SIG-M5 treated with dmso at 0.1 percent for 504 hours (cell line): Measurements from ENCODE around the gene TFPT.

Experiments
- DNase-seq: peaks from one replicate; lab custom pipeline; 2025; ENCODE audit not compliant: unreplicated experiment; lab: John Stamatoyannopoulos, UW

Gene TFPT, protein sequence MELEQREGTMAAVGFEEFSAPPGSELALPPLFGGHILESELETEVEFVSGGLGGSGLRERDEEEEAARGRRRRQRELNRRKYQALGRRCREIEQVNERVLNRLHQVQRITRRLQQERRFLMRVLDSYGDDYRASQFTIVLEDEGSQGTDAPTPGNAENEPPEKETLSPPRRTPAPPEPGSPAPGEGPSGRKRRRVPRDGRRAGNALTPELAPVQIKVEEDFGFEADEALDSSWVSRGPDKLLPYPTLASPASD

DNA sequence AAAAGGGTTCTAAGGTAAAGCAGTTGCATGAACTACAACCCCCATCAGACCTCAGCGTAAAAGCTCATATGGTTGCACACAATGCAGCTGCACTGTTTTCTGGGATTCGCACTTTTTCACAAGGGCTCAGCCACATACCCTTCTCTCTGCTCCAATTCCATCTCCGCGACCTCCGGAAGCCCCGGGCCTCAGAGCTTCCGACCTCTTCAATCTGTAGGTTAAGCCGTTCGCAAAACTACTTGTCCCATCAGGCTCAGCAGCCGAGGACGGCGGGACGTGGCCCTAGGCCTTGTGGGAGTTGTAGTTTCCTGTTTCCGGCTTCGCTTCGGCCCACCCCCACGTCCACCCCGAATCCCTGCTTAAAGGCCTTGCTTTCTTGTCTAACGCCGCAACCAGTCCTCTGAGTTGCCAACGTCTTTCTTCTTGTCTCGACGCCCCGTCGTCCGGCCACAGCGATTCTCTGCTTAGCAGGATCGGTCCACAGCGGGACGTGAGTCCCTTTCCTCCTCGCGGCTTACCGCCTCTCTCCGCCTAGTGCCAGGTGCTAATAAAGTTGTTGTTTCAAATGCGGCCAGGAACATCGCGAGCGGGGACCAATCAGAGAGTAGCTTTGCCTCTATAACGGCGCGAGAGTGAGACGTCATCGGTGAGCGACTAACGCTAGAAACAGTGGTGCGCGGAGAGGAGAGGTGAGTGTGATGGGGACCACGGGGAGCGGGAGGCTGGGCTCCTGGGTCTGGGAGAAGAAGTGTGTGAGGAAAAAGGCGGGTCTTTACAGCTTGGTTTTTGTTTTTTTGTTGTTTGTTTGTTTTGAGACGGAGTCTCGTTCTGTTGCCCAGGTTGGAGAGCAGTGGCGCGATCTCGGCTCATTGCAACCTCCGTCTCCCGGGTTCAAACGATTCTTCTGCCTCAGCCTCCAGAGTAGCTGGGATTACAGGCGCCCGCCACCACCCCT, at the start of gene TFPT, which contains the start of gene PRPF31:
TSS of gene TFPT (minus strand) at position 549 of the 955 bp plus-strand sequence. CDS start at position 161, 388 bp downstream.
TSS of gene PRPF31 (plus strand) at position 646 of the 955 bp plus-strand sequence. CDS start 2,525 bp downstream, outside the sequence.
- DNase-seq = peak; percentile 97

DNA sequence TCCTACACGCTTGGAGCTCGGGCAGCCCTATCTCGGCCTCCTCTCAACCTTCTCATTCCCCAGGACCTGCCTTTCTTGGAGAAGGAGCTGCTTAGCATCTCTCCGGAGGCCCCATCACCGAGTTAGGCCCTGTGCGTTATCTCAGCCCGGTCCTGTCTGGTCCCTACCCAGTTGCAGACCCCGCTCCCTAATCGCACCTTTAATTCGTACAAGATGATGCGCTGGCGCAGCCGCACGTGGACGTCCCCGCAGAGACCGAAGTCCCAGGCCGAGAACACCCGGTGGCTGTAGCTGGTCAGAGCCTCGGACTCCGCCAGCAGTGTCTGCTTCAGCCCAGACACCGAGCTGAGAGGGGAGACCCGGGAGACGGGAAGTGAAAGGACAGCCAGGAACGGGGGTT, 49.8 kb upstream of the TFPT start:
- no peak for DNase-seq

DNA sequence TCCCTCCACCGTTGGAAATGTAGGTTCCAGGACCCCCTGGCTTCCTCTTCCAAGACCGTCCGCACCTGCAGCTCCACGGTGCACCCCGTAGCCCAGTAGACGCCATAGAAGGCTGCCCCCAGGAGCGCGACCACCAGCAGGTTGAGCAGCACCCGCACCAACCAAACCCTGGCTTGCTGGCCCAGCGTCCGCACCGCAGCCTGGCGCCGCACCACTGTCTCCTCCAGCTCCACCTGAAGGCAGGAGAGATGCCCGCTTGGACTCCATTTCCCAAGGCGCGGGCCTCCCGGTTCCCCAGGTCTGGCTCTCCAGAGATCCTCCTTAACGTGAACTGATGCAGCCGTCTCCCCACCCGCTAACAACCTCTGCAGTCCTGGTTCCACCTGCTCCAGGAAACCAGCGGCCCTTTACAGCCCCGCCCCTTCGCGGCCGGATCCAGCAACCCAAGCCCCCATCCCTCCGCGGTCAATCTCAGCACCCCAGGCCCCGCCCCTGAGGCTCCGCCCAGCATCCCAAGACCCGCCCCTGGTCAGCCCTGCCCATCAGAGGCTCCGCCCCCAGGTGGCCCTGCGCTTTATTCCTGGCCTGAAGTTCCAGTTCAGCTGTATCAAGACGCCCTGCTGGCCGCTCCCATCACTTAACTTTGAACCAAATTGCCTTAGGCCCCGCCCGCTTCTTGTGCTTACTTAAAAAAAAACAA, 49.1 kb upstream of the TFPT start:
- DNase-seq = no peak

DNA sequence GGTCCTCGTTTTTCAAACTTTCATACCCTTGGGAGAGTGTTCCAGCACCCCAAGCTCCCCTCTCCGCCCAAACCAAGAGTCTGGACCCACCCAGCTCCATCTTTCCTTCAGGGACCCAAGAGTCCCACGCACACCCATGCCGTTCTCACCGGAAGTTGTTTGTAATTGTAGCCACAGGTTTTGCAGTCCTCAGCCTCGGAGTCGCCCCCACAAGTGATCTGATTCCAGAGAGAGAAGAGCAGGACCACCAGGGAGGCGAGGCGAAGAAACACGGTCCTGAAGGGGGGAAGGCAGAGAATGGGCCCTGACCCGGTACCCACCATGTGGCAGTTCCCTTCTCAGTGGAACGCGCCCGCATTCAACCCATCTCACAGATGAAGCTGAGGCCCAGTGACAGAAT, 47.4 kb upstream of the TFPT start:
- DNase-seq = no peak

DNA sequence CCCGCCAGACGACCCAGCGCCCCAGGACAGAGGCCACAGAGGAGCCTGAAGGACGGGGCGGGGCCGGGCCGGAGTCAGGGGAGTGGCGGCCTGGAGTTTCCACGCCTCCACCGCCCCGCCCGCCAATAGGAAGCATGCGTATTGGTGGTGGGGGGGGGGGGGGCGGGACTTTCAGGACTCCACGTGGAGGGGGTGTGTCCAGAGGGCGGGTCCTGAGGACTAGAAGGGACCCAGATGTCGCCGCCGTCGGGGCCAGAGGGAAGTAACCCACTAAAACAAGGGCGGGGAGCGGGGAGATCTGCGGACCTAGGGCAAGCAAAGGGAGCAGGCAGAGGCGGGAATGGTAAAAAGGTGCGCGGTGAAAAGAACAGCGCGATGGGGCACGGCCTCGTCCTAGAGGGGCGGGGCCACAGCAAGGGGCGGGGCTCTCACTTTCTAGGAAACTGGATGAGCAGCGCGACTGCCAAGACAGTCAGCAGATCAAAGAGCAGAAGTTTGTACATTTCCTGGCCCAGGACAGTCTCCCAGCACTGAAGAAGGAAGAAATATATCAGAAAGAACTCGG, 46.9 kb upstream of the TFPT start:
- DNase-seq = peak; percentile 89

DNA sequence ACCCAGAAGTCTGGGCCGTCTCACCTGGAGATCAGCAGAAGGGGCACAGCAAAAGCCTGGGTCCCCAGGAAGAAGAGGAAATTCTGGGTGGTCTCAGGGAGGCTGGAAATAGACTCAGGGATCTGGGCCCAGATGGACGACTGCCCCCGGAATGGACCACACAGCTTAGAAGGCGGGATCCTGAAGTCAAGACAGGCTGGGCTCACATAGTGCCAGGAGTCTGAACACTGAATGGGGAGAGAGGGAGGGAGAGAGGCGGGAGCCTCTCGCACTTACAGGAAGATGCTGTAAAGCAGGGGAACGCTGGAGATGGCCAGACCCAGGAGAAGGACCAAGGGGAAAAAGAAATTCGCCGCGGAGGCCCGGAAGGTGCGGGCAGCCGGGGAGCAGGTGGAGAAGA, 45.4 kb upstream of the TFPT start:
- DNase-seq = no peak

DNA sequence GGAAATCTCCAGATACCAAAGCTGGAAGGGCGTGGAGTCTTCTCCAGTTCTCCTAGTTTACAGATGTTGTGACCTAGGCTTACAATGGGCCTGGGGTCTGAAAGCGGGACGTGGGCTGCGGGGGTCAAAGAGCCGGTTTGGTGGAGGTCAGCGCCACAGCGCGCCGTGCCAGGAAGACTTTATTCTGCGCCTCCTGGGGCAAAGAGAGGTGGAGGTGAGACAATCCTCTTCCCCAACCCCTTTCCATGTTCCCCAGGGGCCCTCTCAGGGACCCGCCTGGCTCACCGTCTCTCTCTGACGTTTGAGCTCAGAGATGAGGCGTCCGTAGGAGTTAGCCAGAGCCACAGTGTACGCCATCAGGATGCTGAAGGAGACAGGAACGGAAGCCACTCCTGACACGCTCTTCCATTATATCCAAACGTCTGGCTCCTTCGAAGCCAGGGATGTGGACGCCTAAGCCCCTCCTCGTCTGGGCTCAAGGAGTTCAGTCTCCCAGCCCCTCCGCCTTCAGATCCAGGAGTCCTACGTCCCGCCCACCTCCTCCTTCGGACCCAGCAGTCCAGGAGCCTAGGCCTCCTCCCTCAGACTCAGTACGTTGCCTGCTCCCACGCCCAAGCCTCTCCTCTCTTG, 44.8 kb upstream of the TFPT start:
- no peak for DNase-seq

DNA sequence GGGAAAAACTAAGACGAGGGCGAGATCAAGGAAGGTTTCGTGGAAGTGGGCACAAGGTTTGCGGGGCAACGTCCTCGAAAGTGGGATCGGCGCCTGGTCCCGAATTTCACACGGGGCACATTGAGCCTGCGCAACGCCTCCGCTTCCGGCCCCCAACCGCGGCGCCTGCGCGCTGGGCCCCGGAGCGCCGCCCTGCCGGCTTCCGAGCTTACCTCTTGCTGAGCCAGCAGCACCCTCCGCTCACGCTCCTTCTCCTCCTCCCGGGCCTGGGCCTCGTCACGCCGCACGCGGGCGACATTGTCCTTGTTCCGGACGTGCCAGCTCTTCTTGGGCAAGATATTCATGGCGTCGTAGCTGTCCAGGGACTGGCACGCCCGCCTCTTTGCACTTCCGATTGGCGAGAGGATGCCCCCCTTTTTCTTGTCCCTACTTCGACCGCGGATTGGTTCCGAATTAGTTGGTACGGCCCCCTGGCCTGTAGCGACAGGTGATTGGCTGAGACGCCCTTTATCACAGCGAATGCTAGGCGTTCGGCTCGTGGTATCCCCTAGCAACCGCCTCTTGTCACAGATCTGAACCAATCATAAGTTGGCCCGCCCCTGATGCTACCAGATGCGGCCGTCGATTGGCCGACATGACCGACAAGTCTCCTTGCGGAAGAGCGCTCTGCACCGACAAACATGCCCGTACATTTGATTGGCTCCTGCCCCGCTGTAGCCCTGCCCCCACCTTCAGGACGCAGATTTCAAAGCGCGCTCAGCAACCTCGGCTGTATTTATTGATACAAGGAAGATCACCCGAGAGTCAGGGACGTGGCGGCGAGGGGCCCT, 44.1 kb upstream of the TFPT start, which contains the start of gene LENG1:
TSS of gene LENG1 (minus strand) at position 370 of the 830 bp plus-strand sequence. CDS start at position 344, 26 bp downstream.
- peak; percentile 100 for DNase-seq

DNA sequence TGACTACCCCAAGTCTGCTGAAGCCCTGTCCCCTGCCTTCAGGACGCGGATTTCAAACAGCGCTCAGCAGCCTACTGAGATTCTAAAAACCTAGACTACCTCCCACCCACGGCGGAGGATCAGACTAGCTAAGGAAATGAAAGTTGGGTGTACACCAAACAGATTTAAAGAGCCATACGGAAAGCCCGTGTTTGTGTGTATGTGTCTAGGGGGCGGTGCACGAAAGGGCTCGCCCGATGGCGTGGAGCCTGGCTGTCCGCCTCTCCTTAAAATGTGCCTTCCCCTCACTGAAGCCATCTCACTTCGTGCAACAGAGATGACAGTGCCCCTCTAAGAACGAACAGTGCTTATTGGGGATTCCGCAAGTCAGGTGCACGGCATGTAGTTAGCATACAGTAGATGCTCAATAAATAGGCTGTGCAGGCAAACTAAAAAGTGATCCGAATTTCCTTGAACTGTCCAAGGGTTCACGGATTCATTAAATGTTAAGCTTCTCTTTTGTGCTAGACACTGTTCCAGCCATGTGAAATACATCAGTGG, 43.4 kb upstream of the TFPT start:
- DNase-seq = no peak

DNA sequence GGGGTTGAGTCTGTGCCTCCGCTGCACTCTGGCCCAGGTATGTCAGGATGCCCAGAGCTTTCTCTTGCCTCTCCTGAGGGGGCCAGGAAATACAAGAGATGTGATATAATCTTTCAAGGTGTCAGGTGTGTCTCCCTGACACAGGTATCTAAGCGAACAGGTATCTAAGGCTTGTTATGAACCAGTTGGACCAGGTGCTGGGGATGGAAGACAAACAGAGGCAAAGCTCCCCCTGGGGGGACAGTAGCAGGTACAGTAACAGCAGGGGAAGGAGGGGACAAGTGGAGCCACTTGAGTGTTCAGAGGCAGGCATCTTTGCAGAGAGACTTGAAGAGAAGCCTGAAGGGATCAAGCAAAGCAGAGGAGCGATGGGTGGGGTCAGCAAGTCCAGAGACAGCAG, 41.5 kb upstream of the TFPT start:
- peak; percentile 46 for DNase-seq

DNA sequence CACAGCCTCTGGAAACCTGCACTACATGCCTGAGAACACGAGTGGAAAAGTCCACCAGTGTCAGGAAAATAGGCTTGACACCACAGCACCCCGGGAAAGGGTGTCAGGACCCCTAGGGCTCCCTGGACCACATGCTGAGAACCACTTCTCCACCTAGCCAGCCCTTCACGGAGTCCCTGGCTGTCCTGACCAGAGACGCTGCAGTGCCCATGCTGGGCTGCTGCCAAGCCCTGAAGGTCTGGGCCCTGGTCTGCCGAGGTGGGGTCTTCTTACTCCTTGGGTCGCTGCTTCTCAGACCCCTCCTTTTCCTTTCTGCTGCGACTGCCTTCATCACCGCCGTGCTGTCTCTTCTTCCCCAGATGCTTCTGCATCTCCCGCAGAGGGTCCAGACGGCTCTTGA, 41.0 kb upstream of the TFPT start:
- DNase-seq = no peak

DNA sequence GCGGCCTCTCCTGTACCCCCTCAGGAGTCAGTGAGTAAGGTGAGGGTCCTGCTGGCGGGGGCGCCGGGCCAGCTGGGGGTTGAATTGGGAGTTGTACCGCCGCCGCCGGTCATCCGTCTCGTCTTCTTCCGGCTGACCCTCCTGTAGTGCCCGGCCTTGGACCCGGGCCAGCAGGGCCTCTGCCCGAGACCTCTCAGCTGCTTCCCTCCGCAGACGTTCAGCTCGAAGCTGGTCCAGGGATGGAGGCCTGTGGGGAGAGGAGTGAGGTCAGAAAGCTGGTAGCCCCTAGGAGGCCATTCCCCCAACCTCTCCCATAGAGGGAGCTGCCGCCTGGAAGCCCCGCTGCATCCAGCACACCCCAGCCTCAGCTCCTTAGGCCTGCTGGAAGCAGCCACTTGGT, 40.2 kb upstream of the TFPT start:
- DNase-seq = no peak

DNA sequence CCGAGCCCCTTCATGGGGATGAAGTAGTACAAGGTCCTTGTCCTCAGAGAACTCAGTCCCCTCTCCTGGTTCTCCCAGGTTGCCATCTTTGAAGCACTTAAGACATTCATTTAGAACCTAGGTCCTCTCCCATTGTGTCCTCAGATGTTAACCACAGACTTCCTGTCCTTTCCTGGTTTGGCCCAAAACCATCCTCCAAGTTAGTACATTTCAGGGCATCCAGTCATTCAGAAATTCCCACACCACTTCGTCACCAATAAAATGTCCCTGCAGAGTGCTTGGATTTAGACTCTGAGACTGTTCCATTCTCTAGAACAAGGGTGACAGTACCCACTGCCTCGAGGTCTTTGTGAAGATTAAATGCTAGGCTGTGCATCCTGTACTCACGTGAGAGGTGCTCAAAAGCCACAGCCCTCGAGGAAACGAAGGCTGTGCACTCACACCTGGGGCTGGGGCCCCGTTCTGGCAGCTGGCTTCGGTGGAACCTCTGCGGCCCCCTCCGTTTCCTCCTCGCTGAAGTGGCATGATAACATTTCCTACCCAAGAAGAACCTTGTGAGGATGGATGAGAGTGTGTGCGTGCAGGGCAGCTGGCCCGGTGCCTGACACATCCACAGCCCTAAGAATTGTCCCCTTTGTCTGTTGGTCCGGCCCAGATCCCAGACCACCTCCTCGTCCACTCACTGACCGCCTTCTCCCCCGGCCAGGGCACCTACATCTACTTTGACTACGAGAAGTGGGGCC, 39.3 kb upstream of the TFPT start:
- no peak for DNase-seq

DNA sequence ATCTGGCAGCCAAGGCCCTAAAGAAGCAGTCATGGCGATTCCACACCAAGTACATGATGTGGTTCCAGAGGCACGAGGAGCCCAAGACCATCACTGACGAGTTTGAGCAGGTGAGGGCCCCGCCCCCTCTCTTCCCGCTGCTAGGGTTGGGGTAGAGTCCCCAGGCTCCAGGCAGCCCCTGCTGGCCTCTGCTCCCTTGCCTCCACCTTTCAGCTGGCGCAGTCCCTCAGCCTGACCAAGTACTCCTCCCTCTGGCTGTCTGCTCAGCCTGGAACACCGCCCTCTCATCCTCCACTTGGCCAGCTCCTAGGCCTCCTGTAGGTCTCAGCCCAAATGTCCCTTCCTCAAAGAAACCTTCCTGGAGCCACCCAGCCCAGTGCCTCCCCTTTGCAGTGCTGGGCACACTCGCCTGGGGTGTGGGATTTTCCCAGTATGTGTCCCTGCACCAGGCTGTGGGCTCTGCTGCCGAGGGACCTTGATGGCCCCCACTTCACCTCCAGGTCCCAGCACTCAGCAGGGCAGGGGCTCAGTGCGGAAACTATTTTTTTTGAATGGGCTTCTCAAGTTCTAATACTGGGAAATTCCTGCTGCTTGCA, 38.4 kb upstream of the TFPT start:
- no peak for DNase-seq

DNA sequence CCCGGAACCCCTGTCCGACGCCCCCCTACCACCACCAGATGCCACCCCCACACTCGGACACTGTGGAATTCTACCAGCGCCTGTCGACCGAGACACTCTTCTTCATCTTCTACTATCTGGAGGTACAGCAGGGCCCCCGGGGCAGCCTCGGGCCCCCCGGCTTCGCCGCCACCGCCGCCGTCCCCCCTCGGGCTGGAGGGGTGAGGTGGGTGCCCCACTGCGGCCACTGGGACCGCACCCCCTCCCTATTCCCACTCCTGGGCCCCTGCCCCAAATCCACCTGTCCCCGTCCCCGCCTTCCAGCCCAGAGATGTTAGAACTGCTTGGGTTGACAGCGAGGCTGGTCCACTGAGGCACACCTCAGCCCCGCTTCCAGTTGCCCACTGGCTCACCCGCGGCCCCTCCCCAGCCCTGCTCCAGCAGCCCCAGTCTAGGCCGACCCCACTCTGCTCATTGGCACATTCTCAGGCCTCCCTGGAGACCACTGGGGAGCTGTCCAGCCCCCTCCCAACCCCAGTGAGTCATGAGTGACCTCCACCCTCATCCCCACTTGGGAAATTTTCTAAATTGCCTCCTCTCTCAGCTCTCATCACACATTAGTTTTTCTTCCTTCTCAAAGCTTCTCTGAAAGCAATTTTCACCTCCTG, 37.5 kb upstream of the TFPT start:
- DNase-seq = no peak

DNA sequence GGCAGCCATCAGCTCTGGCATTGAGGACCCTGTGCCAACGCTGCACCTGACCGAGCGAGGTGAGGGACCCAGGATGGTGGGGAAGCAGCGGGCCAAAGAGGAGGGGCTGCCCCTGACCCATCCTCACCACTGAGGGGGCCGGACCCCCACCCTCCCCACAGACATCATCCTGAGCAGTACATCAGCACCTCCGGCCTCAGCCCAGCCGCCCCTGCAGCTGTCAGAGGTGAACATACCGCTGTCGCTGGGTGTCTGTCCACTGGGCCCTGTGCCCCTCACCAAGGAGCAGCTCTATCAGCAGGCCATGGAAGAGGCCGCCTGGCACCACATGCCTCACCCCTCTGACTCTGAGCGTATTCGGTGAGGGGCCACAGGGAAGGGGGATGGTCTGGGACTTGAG, 36.8 kb upstream of the TFPT start:
- DNase-seq = no peak

DNA sequence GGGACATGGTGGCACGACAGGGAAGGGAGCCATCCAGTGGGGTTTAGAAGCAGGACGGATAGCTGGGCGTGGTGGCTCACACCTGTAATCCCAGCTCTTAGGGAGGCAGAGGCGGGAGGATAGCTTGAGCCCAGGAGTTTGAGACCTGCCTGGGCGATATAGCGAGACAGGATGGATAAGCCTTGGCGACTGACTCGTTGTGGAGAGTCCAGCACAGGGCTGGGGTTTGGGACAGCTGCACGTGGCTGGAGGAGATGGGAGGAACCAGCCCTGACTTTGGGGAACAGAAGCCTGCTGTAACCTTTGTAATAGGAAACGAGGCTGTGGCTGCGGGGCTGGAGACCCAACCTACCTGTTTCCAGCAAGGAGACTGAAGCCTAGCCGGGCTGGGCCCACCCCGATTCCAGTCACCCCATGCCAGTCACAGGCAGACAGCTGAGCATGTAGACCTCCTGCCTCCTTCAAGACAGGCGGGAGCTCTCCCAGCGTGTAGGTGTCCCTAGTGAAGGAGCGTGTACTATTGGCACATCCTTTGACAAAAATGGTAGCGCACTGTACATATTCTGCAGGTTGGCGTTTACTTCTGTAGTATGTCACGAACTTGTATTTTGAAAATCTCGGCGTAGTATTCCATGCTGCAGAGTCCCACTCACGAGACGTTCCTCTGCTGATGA, 36.0 kb upstream of the TFPT start:
- no peak for DNase-seq
